H9 (cell line): ENCODE results near the gene CBFA2T2. TPM values are rescaled to one million over a fixed set of nuclear protein-coding genes. Genes with fewer than 3 reads are reported as not detected.
A peak's percentile ranks its signal among the peaks of the same experiment; 100 is the strongest.

Source experiments
- DNase-seq: peaks from one replicate; pipeline ENCODE4 v3.0.0-alpha.2; 2017
- H2AFZ ChIP-seq: one replicate; pipeline ENCODE4 v1.6.1; 2013; ENCODE audit warnings: mild to moderate bottlenecking, low read length, control low read depth, moderate library complexity
- H2AK5ac ChIP-seq: 2 replicates; pipeline ENCODE4 v1.6.1; 2013; ENCODE audit warnings: low read length, control low read depth, mixed read lengths; ENCODE audit not compliant: insufficient read length
- H2BK120ac ChIP-seq: one replicate; pipeline ENCODE4 v1.6.1; 2013; ENCODE audit warnings: low read depth, mild to moderate bottlenecking, low read length, control low read depth, inconsistent platforms; ENCODE audit not compliant: poor library complexity, severe bottlenecking
- H2BK12ac ChIP-seq: 2 replicates; pipeline ENCODE4 v1.6.1; 2013; ENCODE audit warnings: low read length, control low read depth, mixed read lengths, low read depth; ENCODE audit not compliant: insufficient read length
- H2BK15ac ChIP-seq: 2 replicates; pipeline ENCODE4 v1.6.1; 2013; ENCODE audit warnings: low read depth, low read length, control low read depth
- H2BK20ac ChIP-seq: one replicate; pipeline ENCODE4 v1.6.1; 2013; ENCODE audit warnings: low read depth, mild to moderate bottlenecking, low read length, control low read depth, inconsistent platforms; ENCODE audit not compliant: poor library complexity, severe bottlenecking
- H2BK5ac ChIP-seq: 2 replicates; pipeline ENCODE4 v1.6.1; 2013; ENCODE audit warnings: low read length, control low read depth, mixed read lengths; ENCODE audit not compliant: insufficient read length
- H3K14ac ChIP-seq: 2 replicates; pipeline ENCODE4 v1.6.1; 2013; ENCODE audit warnings: low read length, control low read depth; ENCODE audit not compliant: insufficient read depth
- H3K18ac ChIP-seq: 2 replicates; pipeline ENCODE4 v1.6.1; 2013; ENCODE audit warnings: low read depth, mild to moderate bottlenecking, mixed read lengths, low read length, control low read depth; ENCODE audit not compliant: insufficient read length
- H3K23ac ChIP-seq: 2 replicates; pipeline ENCODE4 v1.6.1; 2013; ENCODE audit warnings: low read length, control low read depth, mixed read lengths, low read depth; ENCODE audit not compliant: insufficient read length
- H3K23me2 ChIP-seq: 2 replicates; pipeline ENCODE4 v1.6.1; 2013; ENCODE audit warnings: low read depth, mild to moderate bottlenecking, mixed read lengths, low read length, control low read depth; ENCODE audit not compliant: insufficient read length, poor library complexity, severe bottlenecking
- H3K27ac ChIP-seq: 2 replicates; pipeline ENCODE4 v1.5.1; 2013; ENCODE audit warnings: low read length, control low read depth, mixed read lengths, low read depth; ENCODE audit not compliant: insufficient read length
- H3K27me3 ChIP-seq: 2 replicates; pipeline ENCODE4 v1.6.1; 2013; ENCODE audit warnings: low read length, control low read depth, inconsistent platforms; ENCODE audit not compliant: insufficient read depth
- H3K4ac ChIP-seq: 2 replicates; pipeline ENCODE4 v1.6.1; 2013; ENCODE audit warnings: low read depth, mild to moderate bottlenecking, control low read depth, inconsistent platforms, low read length, moderate library complexity
- H3K4me1 ChIP-seq: 2 replicates; pipeline ENCODE4 v1.6.1; 2013; ENCODE audit warnings: low read length, control low read depth, inconsistent platforms; ENCODE audit not compliant: insufficient read depth
- H3K4me2 ChIP-seq: 2 replicates; pipeline ENCODE4 v1.6.1; 2013; ENCODE audit warnings: low read length, control low read depth, mixed read lengths; ENCODE audit not compliant: insufficient read length, insufficient read depth
- H3K56ac ChIP-seq: 2 replicates; pipeline ENCODE4 v1.6.1; 2013; ENCODE audit warnings: low read depth, mild to moderate bottlenecking, mixed read lengths, low read length, control low read depth; ENCODE audit not compliant: insufficient read length
- H3K79me1 ChIP-seq: 2 replicates; pipeline ENCODE4 v1.6.1; 2013; ENCODE audit warnings: low read depth, mild to moderate bottlenecking, moderate library complexity, low read length, control low read depth, inconsistent platforms; ENCODE audit not compliant: insufficient read depth, poor library complexity, severe bottlenecking
- H3K79me2 ChIP-seq: 2 replicates; pipeline ENCODE4 v1.6.1; 2013; ENCODE audit warnings: low read length, control low read depth, inconsistent platforms; ENCODE audit not compliant: insufficient read depth
- H3K9ac ChIP-seq: 2 replicates; pipeline ENCODE4 v1.6.1; 2013; ENCODE audit warnings: low read length, control low read depth, mixed read lengths; ENCODE audit not compliant: insufficient read length; ENCODE audit errors: extremely low read depth
- H3K9me3 ChIP-seq: one replicate; pipeline ENCODE4 v1.6.1; 2013; ENCODE audit warnings: low read depth, low read length, inconsistent platforms; ENCODE audit not compliant: control insufficient read depth
- H3T11ph ChIP-seq: one replicate; pipeline ENCODE4 v1.6.1; 2013; ENCODE audit warnings: mild to moderate bottlenecking, low read length, control low read depth, inconsistent platforms
- H4K20me1 ChIP-seq: one replicate; pipeline ENCODE4 v1.6.1; 2013; ENCODE audit not compliant: control insufficient read depth, insufficient read length, insufficient read depth
- H4K5ac ChIP-seq: 2 replicates; pipeline ENCODE4 v1.6.1; 2013; ENCODE audit warnings: low read depth, mild to moderate bottlenecking, mixed read lengths, low read length, control low read depth; ENCODE audit not compliant: insufficient read length
- H4K8ac ChIP-seq: replicated peaks from 2 replicates; pipeline ENCODE4 v1.6.1; 2013; ENCODE audit warnings: low read length, control low read depth, mixed read lengths, low read depth; ENCODE audit not compliant: insufficient read length
- H4K91ac ChIP-seq: 2 replicates; pipeline ENCODE4 v1.6.1; 2013; ENCODE audit warnings: low read depth, mild to moderate bottlenecking, moderate library complexity, mixed read lengths, low read length, control low read depth; ENCODE audit not compliant: insufficient read length
- H3K27ac Mint-ChIP-seq, 3 experiments: 2 replicates in 2 of 3; 3 replicates in 1 of 3; pipeline ENCODE4 v1.8.0; 2020 to 2021; ENCODE audit warnings: mixed read lengths in 3 of 3, mild to moderate bottlenecking in 1 of 3, moderate library complexity in 1 of 3
- H3K27me3 Mint-ChIP-seq: 2 replicates; pipeline ENCODE4 v1.8.0; 2021; ENCODE audit warnings: low read depth, mild to moderate bottlenecking, moderate library complexity, mixed read lengths
- H3K36me3 Mint-ChIP-seq, 3 experiments: 2 replicates in 2 of 3; 3 replicates in 1 of 3; pipeline ENCODE4 v1.8.0; 2020 to 2021; ENCODE audit warnings: low read depth in 3 of 3, mixed read lengths in 3 of 3; ENCODE audit not compliant: insufficient read depth in 1 of 3
- H3K4me1 Mint-ChIP-seq, 2 experiments: 2 replicates each; pipeline ENCODE4 v1.8.0; 2020; ENCODE audit warnings: mixed read lengths in 2 of 2
- H3K4me3 Mint-ChIP-seq, 2 experiments: 2 replicates in 1 of 2; 3 replicates in 1 of 2; pipeline ENCODE4 v1.8.0; 2020 to 2021; ENCODE audit warnings: mild to moderate bottlenecking in 2 of 2, mixed read lengths in 2 of 2, moderate library complexity in 1 of 2
- H3K9me3 Mint-ChIP-seq, 2 experiments: 2 replicates in 1 of 2; 3 replicates in 1 of 2; pipeline ENCODE4 v1.8.0; 2020; ENCODE audit warnings: mild to moderate bottlenecking in 2 of 2, mixed read lengths in 2 of 2, moderate library complexity in 1 of 2
- CTCF ChIP-seq: fragments of 200-600 bp; sonication (generic); conservative IDR thresholded peaks from 3 replicates; pipeline ENCODE4 v1.8.0; 2021; ENCODE audit warnings: antibody characterized with exemption, mild to moderate bottlenecking
- WGBS: extraction: QIAGEN DNeasy Blood & Tissue Kit; methylation state at CpG from one replicate; pipeline ENCODE4 v1.1.7; 2013; ENCODE audit warnings: missing lambda C conversion rate, low lambda C conversion rate, mixed read lengths; ENCODE audit not compliant: insufficient read length; ENCODE audit errors: extremely low coverage; 5-methylcytosine and 5-hydroxymethylcytosine counted together
- total RNA-seq: library from RNA; stranded (reverse); gene quantifications from 2 replicates; pipeline ENCODE4 v1.2.1, GENCODE V29; 2021

CBFA2T2 gene
- total RNA-seq, 1 experiment from 2014 or later, result 11.2 TPM

- H2AK5ac ChIP-seq, result no peak overlapping the region
- H2BK5ac ChIP-seq, result no peak overlapping the region
Measured at GRCh38 chr20:33553516-33553915, 63.6 kb downstream of the CBFA2T2 start.

More at GRCh38 chr20:33553516-33553915, 63.6 kb downstream of the CBFA2T2 start:
- Histone ChIP-seq H3K9ac (no peak overlapping the region), H3K27ac (no peak overlapping the region), H3K4me1 (no peaks in the 10 kb centered on the region), H3T11ph (no peak overlapping the region), H3K9me3 (no peaks in the 10 kb centered on the region), H4K91ac (no peak overlapping the region), H3K23ac (no peak overlapping the region), H2BK20ac (no peak overlapping the region), H2BK15ac (no peak overlapping the region), H3K18ac (no peak overlapping the region), H2BK120ac (no peak overlapping the region), H3K14ac (no peak overlapping the region), H3K56ac (no peak overlapping the region), H2BK12ac (no peak overlapping the region), H4K8ac (no peak overlapping the region), H4K20me1 (no peaks in the 10 kb centered on the region), H2AFZ (no peak overlapping the region), H3K79me1 (no peaks in the 10 kb centered on the region), H3K79me2 (no peaks in the 10 kb centered on the region), H3K4ac (no peak overlapping the region; the same call in 1 of the 2 replicates), H3K4me2 (no peak overlapping the region), H3K23me2 (no peaks in the 10 kb centered on the region), H3K27me3 (no peaks in the 10 kb centered on the region), H4K5ac (no peak overlapping the region)
- no peak for DNase-seq
- Mint-ChIP-seq H3K9me3 (no peaks in the 10 kb centered on the region), H3K27me3 (no peaks in the 10 kb centered on the region; the same call in 1 of the 2 replicates), H3K27ac (peak overlapping the region in 1 of 3 experiments; percentile 26; a peak in 1 of 7 replicates), H3K4me3 (no peak overlapping the region), H3K36me3 (peaks cover 3 to 16% (median 9%) of the 10 kb centered on the region in 3 experiments; a peak in 5 of 7 replicates), H3K4me1 (peaks cover 6% of the 10 kb centered on the region in 2 experiments; a peak in 3 of 4 replicates)
- no CpG with 5 or more reads among the region's 4 CpGs for WGBS
- TF ChIP-seq CTCF, result no peak
